Astrocyte of the cerebellum (primary cell): Measurements from ENCODE around the gene STOML1.

ENCODE experiments used
- DNase-seq: peaks from one replicate; pipeline ENCODE4 v3.0.0-alpha.2; 2011; ENCODE audit warnings: low read depth
- H3K4me3 ChIP-seq: 2 replicates; pipeline ENCODE4 v1.5.1; 2011; ENCODE audit warnings: mild to moderate bottlenecking, low read depth, low read length, moderate library complexity
- CTCF ChIP-seq: IDR thresholded peaks from 2 replicates; pipeline ENCODE4 v1.5.1; 2012; ENCODE audit warnings: low read length, low read depth, moderate library complexity, mild to moderate bottlenecking; ENCODE audit errors: missing control alignments
- in situ Hi-C: cut with HindIII; loops from 2 replicates; pipeline ENCODE4 v1.10.0; 2017; ENCODE audit warnings: low sequenced_read_pairs

Gene STOML1

GRCh38 chr15:74006774-74007639, 14.9 kb upstream of the STOML1 start:
- in situ Hi-C loops = no loop called here
- TF ChIP-seq CTCF = no peak
- no peak for DNase-seq
- no peak overlapping the region for H3K4me3 ChIP-seq

- DNase-seq = no peak
- TF ChIP-seq CTCF = no peak
- no peak overlapping the region for H3K4me3 ChIP-seq
- in situ Hi-C loops = loop anchor here (25.0 kb wide), 1 partner anchor 314 kb away; no protein-coding TSS in a partner anchor
These were observed 5.9 kb upstream of the STOML1 start for GRCh38 chr15:73997986-73998385.

- peak overlapping the region; percentile 96 for H3K4me3 ChIP-seq
- no peak for DNase-seq
- TF ChIP-seq CTCF = no peak
- in situ Hi-C loops = loop anchor here (25.0 kb wide), 1 partner anchor 315 kb away; no protein-coding TSS in a partner anchor
These were observed 4.8 kb upstream of the STOML1 start for GRCh38 chr15:73996939-73997338.

GRCh38 chr15:73996267-73996666, 4.2 kb upstream of the STOML1 start:
- TF ChIP-seq CTCF = no peak
- H3K4me3 ChIP-seq = peak overlapping the region; percentile 96
- DNase-seq = no peak
- in situ Hi-C loops = loop anchor here (25.0 kb wide), 1 partner anchor 316 kb away; no protein-coding TSS in a partner anchor

- no peak for TF ChIP-seq CTCF
- peak overlapping the region; percentile 96 for H3K4me3 ChIP-seq
- in situ Hi-C loops = loop anchor here (5.0 to 25.0 kb wide), 2 partner anchors 47 to 317 kb away; no protein-coding TSS in a partner anchor
- DNase-seq = no peak
These were observed 3.0 kb upstream of the STOML1 start for GRCh38 chr15:73994912-73995622.

GRCh38 chr15:73994413-73994883, 2.4 kb upstream of the STOML1 start, which contains the start of gene PML:
TSS of gene PML (plus strand) at chr15:73994716. CDS start at chr15:73994813, 97 bp downstream.
- peak; percentile 87 for DNase-seq
- peak within 1 kb of the TSS; percentile 96 for H3K4me3 ChIP-seq
- in situ Hi-C loops = loop anchor here (5.0 to 25.0 kb wide), 2 partner anchors 48 to 318 kb away; no protein-coding TSS in a partner anchor
- TF ChIP-seq CTCF = no peak
